ENCODE data around the gene MRPL53. TPM values are rescaled to one million over a fixed set of nuclear protein-coding genes. Genes with fewer than 3 reads are reported as not detected.
A peak's percentile ranks its signal among the peaks of the same experiment; 100 is the strongest.

The MRPL53 gene
- total RNA-seq, 1 experiment from 2014 or later = 52.1 TPM

- peak; percentile 88 for DNase-seq (ENCODE audit: low spot score)
- CTCF ChIA-PET = interaction anchor here (0.6 to 2.0 kb wide), 5 partner anchors 10 to 192 kb away, joined by 3 to 5 read pairs (median 4); partner anchors contain the start of genes CCDC142, INO80B, TTC31 and WBP1
- peak; percentile 50 for ATAC-seq
- peak within 1 kb of the TSS; percentile 100 for H3K27ac Mint-ChIP-seq
- no peaks in the 10 kb centered on the region for H3K36me3 Mint-ChIP-seq
- H3K27me3 Mint-ChIP-seq (ENCODE audit: low read depth) = peaks cover 12% of the 10 kb centered on the region
- POLR2A ChIA-PET = interaction anchor here (0.7 to 2.5 kb wide), 5 partner anchors 15 to 51 kb away, joined by 3 to 29 read pairs (median 4); partner anchors contain the start of gene WBP1
- H3K9me3 Mint-ChIP-seq = no peaks in the 10 kb centered on the region
- peak within 1 kb of the TSS; percentile 99 for H3K4me3 Mint-ChIP-seq
- peaks cover 40% of the 10 kb centered on the region for H3K4me1 Mint-ChIP-seq
- TF ChIP-seq RELA (CRISPR knock-in tag; IDR thresholded peaks at IDR 0.05; ENCODE audit: borderline replicate concordance) (no peak), IRF2 (CRISPR knock-in tag; IDR thresholded peaks at IDR 0.05; ENCODE audit: borderline replicate concordance, low read depth) (no peak), ZMAT4 (CRISPR knock-in tag; IDR thresholded peaks at IDR 0.05) (no peak), ZBTB21 (CRISPR knock-in tag; IDR thresholded peaks at IDR 0.05; ENCODE audit: borderline replicate concordance) (no peak), RORB (CRISPR knock-in tag; IDR thresholded peaks at IDR 0.05) (no peak), NR2C2 (CRISPR knock-in tag; IDR thresholded peaks at IDR 0.05) (no peak), ETV6 (CRISPR knock-in tag; IDR thresholded peaks at IDR 0.05) (peak; percentile 72), ELF4 (CRISPR knock-in tag; IDR thresholded peaks at IDR 0.05; ENCODE audit: low read depth) (no peak), ERG (CRISPR knock-in tag; IDR thresholded peaks at IDR 0.05) (no peak), CTCF (IDR thresholded peaks at IDR 0.05) (no peak), NR1H2 (CRISPR knock-in tag; IDR thresholded peaks at IDR 0.05) (no peak), FOXK1 (CRISPR knock-in tag; IDR thresholded peaks at IDR 0.05) (peak; percentile 69), ZNF138 (CRISPR knock-in tag; conservative IDR thresholded peaks at IDR 0.05) (0 out of 2 replicates have a peak, but pooled peaks have one; percentile 68), NFATC4 (CRISPR knock-in tag; IDR thresholded peaks at IDR 0.05) (no peak), ATF3 (CRISPR knock-in tag; conservative IDR thresholded peaks at IDR 0.05) (no peak), SMAD3 (CRISPR knock-in tag; IDR thresholded peaks at IDR 0.05; ENCODE audit: borderline replicate concordance) (0 out of 2 replicates have a peak, but pooled peaks have one; percentile 29), CREM (CRISPR knock-in tag; IDR thresholded peaks at IDR 0.05) (0 out of 2 replicates have a peak, but pooled peaks have one; percentile 59), ATF1 (CRISPR knock-in tag; IDR thresholded peaks at IDR 0.05) (0 out of 2 replicates have a peak, but pooled peaks have one; percentile 20), ZNF263 (CRISPR knock-in tag; IDR thresholded peaks at IDR 0.05; ENCODE audit: low read depth) (no peak), EMX1 (CRISPR knock-in tag; IDR thresholded peaks at IDR 0.05) (no peak)
- TF ChIP-seq, protein P1, sequence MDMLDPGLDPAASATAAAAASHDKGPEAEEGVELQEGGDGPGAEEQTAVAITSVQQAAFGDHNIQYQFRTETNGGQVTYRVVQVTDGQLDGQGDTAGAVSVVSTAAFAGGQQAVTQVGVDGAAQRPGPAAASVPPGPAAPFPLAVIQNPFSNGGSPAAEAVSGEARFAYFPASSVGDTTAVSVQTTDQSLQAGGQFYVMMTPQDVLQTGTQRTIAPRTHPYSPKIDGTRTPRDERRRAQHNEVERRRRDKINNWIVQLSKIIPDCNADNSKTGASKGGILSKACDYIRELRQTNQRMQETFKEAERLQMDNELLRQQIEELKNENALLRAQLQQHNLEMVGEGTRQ (CRISPR knock-in tag; IDR thresholded peaks at IDR 0.05) = no peak
- TF ChIP-seq, protein P2, sequence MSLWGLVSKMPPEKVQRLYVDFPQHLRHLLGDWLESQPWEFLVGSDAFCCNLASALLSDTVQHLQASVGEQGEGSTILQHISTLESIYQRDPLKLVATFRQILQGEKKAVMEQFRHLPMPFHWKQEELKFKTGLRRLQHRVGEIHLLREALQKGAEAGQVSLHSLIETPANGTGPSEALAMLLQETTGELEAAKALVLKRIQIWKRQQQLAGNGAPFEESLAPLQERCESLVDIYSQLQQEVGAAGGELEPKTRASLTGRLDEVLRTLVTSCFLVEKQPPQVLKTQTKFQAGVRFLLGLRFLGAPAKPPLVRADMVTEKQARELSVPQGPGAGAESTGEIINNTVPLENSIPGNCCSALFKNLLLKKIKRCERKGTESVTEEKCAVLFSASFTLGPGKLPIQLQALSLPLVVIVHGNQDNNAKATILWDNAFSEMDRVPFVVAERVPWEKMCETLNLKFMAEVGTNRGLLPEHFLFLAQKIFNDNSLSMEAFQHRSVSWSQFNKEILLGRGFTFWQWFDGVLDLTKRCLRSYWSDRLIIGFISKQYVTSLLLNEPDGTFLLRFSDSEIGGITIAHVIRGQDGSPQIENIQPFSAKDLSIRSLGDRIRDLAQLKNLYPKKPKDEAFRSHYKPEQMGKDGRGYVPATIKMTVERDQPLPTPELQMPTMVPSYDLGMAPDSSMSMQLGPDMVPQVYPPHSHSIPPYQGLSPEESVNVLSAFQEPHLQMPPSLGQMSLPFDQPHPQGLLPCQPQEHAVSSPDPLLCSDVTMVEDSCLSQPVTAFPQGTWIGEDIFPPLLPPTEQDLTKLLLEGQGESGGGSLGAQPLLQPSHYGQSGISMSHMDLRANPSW (CRISPR knock-in tag; conservative IDR thresholded peaks at IDR 0.05; ENCODE audit: low read depth) = no peak
- TF ChIP-seq, protein P3, sequence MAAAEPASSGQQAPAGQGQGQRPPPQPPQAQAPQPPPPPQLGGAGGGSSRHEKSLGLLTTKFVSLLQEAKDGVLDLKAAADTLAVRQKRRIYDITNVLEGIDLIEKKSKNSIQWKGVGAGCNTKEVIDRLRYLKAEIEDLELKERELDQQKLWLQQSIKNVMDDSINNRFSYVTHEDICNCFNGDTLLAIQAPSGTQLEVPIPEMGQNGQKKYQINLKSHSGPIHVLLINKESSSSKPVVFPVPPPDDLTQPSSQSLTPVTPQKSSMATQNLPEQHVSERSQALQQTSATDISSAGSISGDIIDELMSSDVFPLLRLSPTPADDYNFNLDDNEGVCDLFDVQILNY (CRISPR knock-in tag; IDR thresholded peaks at IDR 0.05) = peak; percentile 90
- TF ChIP-seq, protein P4, sequence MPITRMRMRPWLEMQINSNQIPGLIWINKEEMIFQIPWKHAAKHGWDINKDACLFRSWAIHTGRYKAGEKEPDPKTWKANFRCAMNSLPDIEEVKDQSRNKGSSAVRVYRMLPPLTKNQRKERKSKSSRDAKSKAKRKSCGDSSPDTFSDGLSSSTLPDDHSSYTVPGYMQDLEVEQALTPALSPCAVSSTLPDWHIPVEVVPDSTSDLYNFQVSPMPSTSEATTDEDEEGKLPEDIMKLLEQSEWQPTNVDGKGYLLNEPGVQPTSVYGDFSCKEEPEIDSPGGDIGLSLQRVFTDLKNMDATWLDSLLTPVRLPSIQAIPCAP (CRISPR knock-in tag; IDR thresholded peaks at IDR 0.05) = 0 out of 2 replicates have a peak, but pooled peaks have one; percentile 47
- TF ChIP-seq, protein P5, sequence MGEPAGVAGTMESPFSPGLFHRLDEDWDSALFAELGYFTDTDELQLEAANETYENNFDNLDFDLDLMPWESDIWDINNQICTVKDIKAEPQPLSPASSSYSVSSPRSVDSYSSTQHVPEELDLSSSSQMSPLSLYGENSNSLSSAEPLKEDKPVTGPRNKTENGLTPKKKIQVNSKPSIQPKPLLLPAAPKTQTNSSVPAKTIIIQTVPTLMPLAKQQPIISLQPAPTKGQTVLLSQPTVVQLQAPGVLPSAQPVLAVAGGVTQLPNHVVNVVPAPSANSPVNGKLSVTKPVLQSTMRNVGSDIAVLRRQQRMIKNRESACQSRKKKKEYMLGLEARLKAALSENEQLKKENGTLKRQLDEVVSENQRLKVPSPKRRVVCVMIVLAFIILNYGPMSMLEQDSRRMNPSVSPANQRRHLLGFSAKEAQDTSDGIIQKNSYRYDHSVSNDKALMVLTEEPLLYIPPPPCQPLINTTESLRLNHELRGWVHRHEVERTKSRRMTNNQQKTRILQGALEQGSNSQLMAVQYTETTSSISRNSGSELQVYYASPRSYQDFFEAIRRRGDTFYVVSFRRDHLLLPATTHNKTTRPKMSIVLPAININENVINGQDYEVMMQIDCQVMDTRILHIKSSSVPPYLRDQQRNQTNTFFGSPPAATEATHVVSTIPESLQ (CRISPR knock-in tag; IDR thresholded peaks at IDR 0.05) = no peak
Observed at GRCh38 chr2:74441690-74442482, 30.6 kb downstream of the MRPL53 start, which contains the start of gene RTKN. RTKN (minus strand) TSS chr2:74441937; CDS start chr2:74441816, 121 bp downstream.

Measured in WTC11 (cell line).